Hypothalamus (tissue), 51 donors: ENCODE data around the gene NSD2.

ENCODE experiments used
- DNase-seq, 51 donors: peaks; one replicate each; lab custom pipeline; 2025; lab: John Stamatoyannopoulos, UW

Gene NSD2

GRCh38 chr4:1938027-1938426 lies 66.8 kb downstream of the NSD2 start:
- DNase-seq, result no peak

GRCh38 chr4:1939664-1940509 lies 68.7 kb downstream of the NSD2 start:
- DNase-seq, result no peak

GRCh38 chr4:1940566-1940965 lies 69.4 kb downstream of the NSD2 start:
- DNase-seq, result no peak

- no peak for DNase-seq
Observed at GRCh38 chr4:1943928-1944327, 72.7 kb downstream of the NSD2 start.

GRCh38 chr4:1945124-1945895 lies 74.1 kb downstream of the NSD2 start:
- peak in 16 of 51 donors; percentile 6 to 61 (median 15) for DNase-seq

- DNase-seq, result no peak
Observed at GRCh38 chr4:1945912-1946311, 74.7 kb downstream of the NSD2 start.

GRCh38 chr4:1948232-1948631 lies 77.0 kb downstream of the NSD2 start:
- DNase-seq, result no peak

GRCh38 chr4:1948892-1949436 lies 77.8 kb downstream of the NSD2 start:
- no peak for DNase-seq

GRCh38 chr4:1950369-1950768 lies 79.2 kb downstream of the NSD2 start:
- no peak for DNase-seq

GRCh38 chr4:1952058-1952700 lies 81.0 kb downstream of the NSD2 start:
- no peak for DNase-seq

- no peak for DNase-seq
Observed at GRCh38 chr4:1952719-1953118, 81.5 kb downstream of the NSD2 start.

GRCh38 chr4:1953335-1953734 lies 82.1 kb downstream of the NSD2 start:
- DNase-seq, result no peak

GRCh38 chr4:1956631-1957030 lies 85.4 kb downstream of the NSD2 start:
- no peak for DNase-seq

- no peak for DNase-seq
Observed at GRCh38 chr4:1958276-1959103, 87.3 kb downstream of the NSD2 start.

GRCh38 chr4:1959104-1959384 lies 87.9 kb downstream of the NSD2 start:
- no peak for DNase-seq

- no peak for DNase-seq
Observed at GRCh38 chr4:1960170-1960825, 89.1 kb downstream of the NSD2 start.

GRCh38 chr4:1961038-1961437 lies 89.8 kb downstream of the NSD2 start:
- no peak for DNase-seq

GRCh38 chr4:1961563-1961962 lies 90.4 kb downstream of the NSD2 start:
- DNase-seq, result no peak

- DNase-seq, result no peak
Observed at GRCh38 chr4:1962980-1963379, 91.8 kb downstream of the NSD2 start.

GRCh38 chr4:1964443-1964842 lies 93.2 kb downstream of the NSD2 start:
- no peak for DNase-seq
